Measurements from ENCODE around the gene ZNF598.
"Not testable (repeated sequence)": the region's sequence is repeated elsewhere in the genome, so short reads cannot be mapped to it uniquely, and the experiment has no call there.

Gene ZNF598

DNA sequence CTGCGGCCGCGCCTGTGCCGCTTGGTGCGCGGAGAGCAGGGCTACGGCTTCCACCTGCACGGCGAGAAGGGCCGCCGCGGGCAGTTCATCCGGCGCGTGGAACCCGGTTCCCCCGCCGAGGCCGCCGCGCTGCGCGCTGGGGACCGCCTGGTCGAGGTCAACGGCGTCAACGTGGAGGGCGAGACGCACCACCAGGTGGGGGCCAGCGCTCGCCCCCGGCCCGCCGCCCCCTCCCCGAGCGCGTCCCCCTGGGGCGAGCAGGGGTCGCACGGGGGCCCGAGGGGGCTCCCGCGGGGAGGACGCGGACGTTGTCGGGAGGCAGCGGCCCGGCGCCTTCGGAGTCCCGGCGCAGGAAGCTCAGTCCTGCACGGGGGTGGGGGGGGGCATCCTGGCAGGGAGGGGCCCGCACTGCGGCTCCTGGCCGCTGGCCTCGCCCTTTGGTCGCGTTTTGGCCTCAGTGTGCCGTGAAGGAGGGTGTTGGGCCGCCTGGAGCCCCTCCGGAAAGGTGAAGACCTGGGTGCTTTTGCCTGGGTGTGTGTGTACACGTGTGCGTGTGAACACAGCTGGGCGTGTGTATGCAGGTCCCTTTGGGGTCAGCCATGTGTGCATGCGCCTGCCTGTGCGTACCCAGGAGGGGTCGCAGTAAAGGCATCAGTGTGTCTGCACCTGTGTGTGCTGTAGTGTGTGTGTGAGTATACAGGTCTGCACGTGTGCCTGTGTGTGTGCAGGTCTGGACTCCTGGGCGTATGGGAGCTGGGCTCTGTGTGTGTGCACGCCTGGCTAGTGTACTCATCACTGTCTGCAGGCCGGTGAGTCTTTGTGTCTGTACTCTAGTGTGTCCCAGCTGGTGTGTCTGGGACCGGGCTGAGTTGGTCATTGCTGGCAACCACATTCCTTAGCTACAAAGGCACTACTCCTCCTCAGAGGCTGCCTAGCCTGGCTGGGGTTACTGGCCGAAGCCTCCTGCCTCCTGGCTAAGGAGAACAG is 17.7 kb upstream of the ZNF598 start:
- peak; percentile 46 for DNase-seq

DNA sequence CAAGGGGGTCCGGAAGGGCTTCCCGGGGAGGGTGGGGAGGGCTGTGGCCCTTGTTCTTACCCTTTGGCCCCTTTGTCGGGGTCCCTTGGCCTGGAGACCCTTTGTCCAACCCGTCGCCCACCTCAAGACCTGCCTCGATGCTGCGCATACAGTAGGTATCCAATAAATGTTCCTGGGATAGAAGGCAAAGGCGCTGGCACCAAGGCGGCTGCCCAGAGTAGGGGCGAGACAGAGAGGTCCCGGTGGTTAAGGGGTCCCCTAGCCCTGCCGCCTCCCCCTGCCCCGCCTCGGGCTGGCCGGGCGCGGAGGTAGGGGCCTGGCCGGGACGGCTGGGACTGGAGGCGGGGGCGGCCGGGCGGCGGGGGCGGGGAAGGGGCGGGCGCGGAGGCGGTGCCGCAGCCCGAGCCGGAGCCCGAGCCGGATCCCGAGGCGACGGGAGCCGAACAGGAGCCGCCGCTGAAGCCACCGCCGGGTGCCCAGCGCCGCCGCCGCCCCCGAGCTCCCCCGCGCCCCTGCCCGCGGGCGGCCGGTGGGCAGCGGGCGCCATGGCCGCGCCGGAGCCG is 16.9 kb upstream of the ZNF598 start, which contains the start of gene NHERF2:
NHERF2 (plus strand) TSS at position 442 of the 563 bp plus-strand sequence; CDS start at position 546, 104 bp downstream.
- DNase-seq, result no peak

DNA sequence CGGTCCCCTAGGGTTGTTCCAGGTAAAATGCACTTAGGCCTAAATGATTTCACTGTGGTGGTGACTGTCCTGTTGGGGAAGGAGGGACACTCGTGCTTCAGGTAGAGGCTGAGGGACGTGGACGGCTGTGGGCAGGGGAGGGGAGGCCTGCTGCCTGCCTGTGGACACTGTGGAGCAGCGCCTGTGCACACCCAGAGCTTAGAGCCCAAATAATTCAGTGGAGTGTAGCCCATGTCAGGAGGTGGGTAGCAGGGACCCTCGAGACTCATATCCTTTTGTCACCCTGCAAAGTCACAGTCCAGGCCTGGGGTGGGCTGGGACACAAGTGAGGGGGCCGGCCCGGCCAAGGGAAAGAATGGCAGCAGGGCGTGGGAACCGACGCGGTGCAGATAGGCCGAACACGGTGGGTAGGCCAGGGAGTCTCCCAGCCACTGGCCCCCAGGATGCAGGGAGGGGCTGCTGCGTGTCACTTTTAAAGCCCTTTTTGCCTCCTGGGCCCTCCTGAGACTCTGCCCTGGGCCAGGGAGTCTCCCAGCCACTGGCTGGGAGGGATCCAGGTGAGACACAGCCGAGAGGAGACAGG is 16.3 kb upstream of the ZNF598 start:
- DNase-seq, result no peak

DNA sequence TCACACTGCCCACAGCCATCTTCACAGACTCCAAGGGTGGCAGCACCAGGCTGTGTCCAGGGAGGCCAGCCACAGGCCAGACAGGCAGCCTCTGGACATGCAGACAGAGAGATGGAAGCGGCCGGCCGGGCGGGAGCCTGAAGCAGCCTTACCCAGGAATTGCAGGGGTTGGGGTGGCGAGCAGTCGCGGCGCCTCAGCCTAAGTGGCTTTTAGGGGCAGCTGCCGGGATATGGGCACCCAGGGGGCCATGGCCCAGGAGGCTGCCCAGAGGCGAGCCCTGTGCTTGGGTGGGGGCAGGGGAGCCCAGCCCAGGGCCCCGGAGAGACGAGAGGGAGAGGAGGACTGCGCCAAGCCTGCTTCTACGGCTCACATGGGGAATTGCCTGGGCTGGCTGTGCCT is 15.6 kb upstream of the ZNF598 start:
- DNase-seq, result no peak

DNA sequence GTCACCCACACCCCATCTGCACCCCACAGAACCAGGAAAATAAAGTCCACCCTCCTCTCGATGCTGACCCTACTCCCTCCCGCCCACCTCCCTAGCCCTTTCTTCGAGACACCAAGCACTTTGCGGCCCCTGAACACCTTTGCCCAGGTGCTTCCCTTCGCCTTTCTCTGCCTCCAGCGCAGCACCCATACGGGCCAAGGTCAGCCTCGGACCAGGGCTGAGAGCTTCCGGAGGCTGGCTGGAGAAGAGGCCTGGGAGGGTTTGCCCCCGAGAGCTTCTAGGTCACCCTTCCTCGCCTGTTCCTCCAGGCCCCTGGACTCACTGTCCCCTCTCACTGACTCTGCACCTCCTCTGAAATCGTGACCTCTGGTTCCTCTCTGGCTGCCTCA is 14.4 kb upstream of the ZNF598 start:
- no peak for DNase-seq

DNA sequence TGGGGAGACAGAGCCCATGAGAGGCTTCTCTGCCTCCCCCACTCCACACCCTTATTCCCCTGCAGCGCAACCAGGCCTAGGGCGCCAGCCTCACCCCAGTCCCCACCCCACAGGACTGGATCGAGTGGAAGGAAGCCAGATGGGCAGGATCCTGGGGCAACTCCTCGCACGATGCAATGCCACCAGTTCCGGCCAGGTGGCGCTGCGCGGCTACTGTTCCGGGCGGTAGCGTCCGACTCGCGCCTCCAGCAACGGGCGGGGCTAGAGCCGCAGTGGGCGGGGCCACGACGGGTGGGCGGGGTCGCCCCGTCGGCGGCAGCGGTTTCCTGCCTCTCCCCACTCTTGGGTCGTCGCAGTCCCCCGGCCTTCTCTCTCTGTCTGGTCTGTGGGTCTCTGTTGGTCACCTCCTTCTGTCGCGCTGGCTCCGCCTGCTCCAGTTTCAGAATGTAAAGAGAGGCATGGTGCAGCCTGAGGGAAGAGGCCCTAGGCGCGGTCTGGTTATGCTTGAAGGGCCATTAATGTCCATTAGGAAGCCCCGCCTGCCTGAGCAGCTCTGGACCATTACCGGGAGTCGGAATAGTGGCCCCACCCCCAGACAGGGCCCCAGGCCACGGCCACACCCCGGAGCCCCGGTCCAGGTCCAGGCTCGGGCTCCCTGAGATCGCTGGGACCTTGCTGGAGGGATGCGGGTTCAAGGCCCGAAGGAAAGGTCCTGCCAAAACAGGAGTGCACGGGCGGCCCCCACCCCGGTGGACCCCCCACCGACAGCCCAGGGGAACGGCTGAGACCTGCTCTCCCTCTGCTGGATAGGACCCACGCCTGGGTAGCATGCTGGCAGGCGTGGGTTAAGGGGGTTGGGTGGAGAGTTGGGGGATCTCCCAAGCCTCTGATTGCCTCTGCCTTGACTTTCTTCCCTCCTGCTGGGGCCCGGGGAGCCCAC is 13.7 kb upstream of the ZNF598 start:
- DNase-seq, result peak; percentile 82

DNA sequence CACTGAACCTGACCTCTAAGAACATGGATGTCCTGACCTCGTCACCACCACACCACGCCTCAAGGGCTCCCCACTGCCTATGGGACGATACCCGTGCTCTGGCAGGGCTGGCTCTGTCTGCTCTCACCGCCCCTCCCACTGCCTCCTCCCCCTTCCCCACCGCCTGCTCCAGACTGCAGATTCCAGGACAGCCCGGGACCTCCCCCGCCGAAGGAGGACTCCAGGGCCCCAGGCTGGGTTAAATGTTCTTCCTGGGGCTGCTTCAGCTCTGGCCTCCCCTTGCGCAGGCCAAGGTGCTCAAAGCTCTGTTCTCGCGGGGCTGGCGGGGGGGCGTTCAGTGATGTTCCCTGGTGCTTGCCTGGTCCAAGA is 13.1 kb upstream of the ZNF598 start:
- DNase-seq, result peak; percentile 66

DNA sequence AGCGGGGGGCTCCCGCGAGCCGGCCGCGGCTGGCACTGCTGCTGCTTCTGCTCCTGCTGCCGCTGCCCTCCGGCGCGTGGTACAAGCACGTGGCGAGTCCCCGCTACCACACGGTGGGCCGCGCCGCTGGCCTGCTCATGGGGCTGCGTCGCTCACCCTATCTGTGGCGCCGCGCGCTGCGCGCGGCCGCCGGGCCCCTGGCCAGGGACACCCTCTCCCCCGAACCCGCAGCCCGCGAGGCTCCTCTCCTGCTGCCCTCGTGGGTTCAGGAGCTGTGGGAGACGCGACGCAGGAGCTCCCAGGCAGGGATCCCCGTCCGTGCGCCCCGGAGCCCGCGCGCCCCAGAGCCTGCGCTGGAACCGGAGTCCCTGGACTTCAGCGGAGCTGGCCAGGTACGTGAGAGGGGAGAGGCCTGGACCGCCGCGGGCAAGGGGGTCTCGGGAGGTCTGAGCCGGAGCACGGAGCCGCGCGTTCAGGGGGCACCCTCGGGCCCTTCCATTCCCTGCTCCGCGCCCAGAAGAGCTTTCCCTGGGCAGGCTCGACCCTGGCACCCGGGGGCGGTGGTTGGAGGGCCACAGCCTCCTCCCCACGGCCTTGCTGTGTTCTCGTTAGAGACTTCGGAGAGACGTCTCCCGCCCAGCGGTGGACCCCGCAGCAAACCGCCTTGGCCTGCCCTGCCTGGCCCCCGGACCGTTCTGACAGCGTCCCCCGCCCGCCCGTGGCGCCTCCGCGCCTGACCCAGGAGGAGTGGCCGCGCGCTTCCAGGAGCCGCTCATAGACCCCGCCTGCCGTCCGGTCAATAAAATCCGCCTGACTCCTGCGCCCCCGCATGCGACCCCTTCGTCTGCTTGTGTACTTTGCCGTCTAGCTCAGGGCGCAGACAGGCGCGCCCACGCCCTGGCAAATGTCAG is 10.6 kb upstream of the ZNF598 start:
- DNase-seq, result no peak

DNA sequence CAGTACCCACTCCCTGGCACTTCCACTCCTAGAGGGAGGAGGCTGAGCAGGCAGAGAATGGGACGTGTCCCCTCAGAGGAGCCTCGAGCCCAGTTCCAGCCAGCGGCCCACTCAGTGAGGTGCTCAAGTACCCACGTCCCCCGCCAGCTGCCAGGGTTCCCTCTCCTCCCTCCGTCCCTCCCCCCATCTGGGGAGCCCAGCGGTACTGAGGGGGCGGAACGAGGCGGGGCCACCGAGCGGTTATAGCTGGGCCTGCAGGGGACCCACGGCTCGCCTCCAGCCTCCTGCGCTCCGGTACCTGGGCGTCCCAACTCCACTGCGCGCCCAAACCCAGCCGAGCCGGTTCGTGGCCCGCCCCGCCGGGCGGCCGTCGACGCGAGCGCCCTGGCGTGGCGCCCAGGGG is 9.9 kb upstream of the ZNF598 start, which contains the start of gene NPW:
NPW (plus strand) TSS at position 268 of the 403 bp plus-strand sequence.
- DNase-seq, result no peak

DNA sequence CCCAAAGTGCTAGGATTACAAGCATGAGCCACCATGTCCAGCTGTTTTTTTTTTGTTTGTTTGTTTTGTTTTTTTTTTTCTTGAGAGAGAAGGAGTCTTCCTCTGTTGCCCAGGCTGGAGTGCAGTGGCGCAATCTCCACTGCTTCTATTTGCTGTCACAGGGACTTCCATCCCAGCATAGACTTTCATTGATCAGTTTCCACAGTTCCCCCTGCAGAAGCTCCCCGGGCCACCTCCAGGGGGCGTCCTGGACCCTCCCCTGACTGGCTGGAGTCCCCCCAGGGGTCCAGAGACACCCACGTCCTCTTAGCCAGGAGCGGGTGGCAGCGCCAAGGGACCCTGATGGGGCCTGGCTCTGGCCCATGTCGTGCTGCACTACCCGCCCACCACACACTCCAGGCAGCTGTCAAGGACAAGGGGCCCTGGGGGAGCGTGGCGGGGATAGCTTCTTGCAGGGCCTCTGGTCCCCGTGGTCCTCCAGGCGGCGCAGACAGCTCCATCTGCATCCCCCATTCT is 6.8 kb upstream of the ZNF598 start:
- no peak for DNase-seq

DNA sequence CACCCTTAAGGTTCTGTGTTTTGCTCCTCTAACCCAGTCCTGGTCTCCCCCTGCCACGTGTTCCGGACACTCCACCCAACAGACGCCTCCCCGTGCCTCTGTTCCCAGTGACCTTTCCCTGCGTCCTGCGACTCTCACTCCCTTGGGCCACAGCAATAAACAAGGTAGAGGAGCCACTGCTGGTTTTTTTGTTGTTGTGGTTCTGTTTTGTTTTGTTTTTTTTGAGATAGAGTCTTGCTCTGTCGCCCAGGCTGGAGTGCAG is 6.3 kb upstream of the ZNF598 start:
- no peak for DNase-seq

DNA sequence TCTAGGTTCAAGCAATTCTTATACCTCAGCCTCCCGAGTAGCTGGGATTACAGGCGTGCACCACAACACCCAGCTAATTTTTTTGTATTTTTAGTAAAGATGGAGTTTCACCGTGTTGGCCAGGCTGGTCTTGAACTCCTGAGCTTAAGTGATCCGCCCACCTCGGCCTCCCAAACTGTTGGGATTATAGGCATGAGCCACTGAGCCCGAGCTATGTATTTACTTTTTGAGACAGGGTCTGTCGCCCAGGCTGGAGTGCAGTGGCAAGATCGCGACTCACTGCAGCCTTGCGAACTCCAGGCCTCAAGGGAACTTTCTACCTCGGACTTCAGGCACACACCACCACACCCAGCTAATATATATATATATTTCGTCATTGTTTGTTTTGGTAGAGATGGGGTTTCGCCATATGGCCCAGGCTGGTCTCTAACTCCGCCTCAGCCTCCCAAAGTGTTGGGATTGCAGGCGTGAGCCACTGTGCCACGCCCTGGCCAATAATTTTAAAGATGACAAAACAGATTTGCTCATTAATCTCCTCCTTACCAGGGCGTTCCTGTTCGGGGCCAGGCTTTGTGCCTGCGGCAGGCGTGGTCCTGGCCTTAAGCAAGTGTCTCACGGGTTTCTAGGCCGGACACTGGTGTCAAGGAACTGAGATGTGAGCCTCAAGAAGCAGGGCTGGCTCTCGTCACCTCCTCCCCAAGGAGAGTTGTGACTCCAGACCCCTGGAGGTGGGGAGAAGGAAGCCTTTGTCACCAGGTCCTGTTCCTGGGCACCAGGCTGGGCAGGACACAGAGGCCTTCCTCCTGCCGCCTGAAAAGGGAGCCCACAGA is 5.7 kb upstream of the ZNF598 start:
- no peak for DNase-seq

DNA sequence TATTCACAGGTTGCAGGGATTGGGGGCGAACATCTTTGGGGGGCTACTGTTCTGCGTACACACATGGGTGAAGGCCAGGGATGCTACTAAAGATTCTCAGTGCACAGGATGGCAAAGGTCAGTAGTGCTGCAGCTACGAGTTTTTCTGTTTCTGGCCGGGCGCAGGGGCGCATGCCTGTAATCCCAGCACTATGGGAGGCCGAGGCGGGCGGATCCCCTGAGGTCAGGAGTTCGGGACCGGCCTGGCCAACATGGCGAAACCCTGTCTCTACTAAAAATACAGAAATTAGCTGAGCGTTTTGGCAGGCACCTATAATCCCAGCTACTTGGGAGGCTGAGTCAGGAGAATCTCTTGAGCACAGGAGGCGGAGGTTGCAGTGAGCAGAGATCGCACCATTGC is 3.9 kb upstream of the ZNF598 start:
- DNase-seq, result no peak

DNA sequence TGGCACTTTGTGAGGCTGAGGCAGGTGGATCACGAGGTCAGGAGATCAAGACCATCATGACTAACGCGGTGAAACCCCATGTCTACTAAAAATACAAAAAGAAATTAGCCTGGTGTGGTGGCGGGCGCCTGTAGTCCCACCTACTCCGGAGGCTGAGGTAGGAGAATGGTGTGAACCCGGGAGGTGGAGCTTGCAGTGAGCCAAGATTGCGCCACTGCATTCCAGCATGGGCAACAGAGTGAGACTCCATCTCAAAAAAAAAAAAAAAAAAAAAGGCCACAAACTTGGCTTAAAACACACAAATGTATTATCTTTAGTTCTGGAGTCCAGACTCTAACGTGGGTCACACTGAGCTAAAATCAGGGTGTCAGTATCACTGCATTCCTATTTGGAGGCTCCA is 2.1 kb upstream of the ZNF598 start:
- DNase-seq, result not testable (repeated sequence)

DNA sequence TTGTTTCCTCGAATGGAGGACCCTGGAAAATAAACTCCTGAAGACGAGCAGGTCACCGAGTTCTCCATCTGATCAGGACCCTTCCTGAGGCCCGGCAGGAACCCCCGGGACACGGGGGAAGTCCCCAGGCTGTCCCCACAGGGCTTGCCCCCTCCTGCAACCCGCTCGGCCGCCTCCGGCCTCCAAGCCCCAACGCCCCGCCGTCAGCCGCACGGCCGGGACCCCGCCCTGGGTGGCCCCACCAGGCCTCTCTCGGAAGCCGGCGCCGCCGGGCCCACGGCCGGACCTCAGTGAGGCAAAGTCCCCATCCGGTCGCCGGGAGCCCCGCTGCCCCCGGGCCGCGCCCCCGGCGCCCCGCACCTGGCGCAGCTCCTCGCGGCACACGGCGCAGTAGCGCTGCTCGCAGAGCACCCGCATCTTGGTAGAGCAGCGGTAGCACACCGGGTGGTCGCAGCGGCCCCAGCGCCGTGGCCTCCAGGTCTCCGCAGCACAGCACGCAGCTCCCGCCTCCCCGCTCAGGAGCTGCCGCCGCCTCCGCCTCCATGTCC is 383 bp downstream of the ZNF598 start:
- no peak for DNase-seq

DNA sequence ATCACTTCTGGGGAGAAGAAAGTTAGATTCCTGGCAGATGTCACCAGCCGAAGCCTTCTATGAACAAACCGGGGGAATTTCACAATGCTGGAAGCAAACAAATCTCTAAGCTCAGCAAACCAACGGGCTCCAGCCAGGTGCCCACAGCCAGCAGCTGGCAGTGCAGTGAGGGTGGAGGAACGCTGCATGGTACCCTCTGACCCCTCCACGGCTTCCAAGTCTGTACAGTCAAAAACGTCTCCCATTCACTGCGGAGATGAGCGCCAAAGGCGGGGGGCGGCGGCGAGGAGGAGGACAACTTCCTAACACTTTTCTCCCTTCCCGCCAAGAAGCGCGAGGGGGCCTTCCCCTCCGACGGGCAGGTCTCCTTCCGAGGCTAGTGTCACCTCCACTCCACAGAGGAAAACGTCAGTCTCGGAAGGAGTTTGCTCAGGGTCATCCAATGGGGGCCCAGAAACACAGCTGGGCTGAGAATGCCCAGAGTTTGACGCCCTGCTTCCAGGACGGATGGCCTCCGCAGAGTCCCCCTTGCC is 924 bp downstream of the ZNF598 start:
- peak; percentile 40 for DNase-seq

DNA sequence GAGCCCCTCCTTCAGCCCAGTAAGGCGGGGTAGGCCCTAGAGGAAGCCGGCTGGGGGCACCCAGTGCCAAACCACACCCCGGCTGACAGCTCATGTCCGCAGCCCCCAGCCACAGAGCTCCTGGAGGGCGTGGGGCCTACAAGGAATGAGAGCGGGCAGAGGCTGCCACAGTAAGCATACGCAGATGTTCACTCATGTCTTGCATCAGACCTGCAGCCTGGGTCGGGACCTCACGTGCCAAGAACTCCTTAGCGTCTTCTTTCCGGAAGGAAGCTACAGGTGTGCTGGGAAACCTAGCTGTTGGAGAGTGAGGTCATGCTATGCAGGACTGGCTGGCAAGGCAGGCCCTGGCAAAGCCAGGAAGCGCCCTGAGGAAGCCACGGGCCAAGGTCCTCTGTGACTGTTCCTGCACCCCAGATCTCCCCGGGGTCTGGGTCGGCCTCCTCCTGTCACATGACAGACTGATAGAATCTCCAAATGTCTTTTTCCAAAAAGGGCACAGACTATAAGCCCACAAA is 1.6 kb downstream of the ZNF598 start:
- DNase-seq, result peak; percentile 40

DNA sequence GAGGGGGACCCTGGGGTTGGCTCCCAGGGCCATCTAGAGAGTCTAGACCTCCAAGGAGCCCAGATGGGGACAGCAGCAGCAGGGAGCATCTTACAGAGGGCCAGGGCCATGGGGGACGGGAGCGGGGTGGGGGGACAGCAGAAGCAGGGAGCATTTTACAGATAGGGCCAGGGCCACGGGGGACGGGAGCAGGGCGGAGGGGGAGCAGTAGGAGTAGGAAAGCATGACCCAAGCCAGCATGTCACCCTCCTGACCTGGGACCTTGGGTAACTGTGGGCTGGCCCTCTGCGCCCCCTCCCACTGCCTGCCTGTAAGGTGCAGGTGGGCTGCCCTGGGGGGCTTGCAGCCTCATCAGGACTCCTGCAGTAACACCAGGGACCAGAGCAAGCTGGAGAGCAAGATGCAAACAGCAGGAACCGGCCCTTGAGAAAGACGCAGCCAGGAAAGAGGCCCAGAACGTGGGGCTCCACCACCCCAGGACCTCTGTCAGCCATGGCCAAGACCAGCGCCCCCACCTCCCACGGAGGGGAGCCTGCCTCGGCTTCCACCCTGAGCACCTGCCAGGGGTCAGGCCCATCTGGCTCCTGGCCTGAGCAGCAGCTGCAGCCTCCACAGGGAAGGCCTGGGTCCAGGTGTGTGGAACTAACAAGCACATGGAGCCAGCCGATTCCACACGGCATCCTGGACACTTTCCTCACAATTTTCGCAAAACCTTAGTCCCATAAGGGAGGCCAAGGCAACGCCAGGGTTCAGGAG is 2.4 kb downstream of the ZNF598 start:
- DNase-seq, result no peak

DNA sequence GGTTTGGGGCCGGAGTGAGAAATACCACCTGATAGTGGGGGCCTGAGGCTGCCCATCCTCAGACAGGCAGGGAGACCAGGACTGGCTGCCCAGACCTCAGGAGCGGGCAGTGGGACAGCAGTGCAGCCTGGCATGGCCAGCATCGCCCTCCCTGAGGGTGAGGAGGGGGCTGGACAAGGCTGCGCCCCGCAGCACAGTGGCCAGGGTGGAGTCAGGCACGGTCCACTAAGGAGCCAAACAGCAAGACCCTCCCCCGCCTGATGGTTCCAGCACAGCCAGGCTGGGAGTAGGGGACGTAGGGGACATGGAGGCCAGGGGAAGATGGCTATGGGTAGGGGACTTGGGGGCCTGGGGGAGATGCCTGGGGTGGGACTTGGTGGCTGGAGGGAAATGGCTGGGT is 3.3 kb downstream of the ZNF598 start:
- DNase-seq, result no peak
